Measurements from ENCODE around the gene PTCH1. TPM values are rescaled to one million over a fixed set of nuclear protein-coding genes. Genes with fewer than 3 reads are reported as not detected.

PTCH1 gene
- polyA plus RNA-seq, 1 of the 3 experiments (the other 2 are of a cell fraction): 3.3 TPM

DNA sequence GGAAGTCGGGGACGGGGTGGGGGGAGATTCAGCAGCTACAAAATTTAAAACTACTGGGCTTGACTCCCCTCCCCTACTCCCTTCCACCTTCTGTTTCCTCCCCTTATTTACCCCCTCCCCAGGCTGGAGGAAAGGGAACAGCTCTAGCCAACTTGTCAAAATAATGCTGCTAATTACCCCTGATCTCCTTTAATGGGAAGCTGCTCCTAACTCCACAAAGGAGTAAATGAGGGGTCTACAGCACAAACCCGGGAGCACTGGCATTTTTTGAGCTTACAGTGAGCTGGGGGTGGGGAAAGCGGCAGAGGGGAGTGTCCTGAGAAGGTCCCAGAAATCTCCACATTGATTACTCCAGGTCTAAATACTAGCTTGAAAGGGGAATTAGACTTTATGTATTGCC is 3.1 kb downstream of the PTCH1 start:
- Histone ChIP-seq H3K4me1 (ENCODE audit: control insufficient read depth in 1 of 2, insufficient read depth in 2 of 2, low read depth in 1 of 2, low read length in 1 of 2) (peaks cover 11 to 25% of the 10 kb centered on the region in 2 experiments; a peak in 3 of 4 replicates), H3K9ac (no peak overlapping the region), H3K79me2 (ENCODE audit: insufficient read depth) (peaks cover 4% of the 10 kb centered on the region; the same call in 1 of the 2 replicates), H3K4me3 (ENCODE audit: low read depth in 2 of 2, low read length in 1 of 2) (no peak overlapping the region), H4K20me1 (ENCODE audit: insufficient read depth) (no peaks in the 10 kb centered on the region), H3K27ac (ENCODE audit: low read depth in 2 of 2, low read length in 1 of 2) (no peak overlapping the region), H3K36me3 (replicated peaks in 1 of 2; ENCODE audit: control insufficient read depth in 1 of 2, insufficient read depth in 2 of 2, low read length in 1 of 2) (no peaks in the 10 kb centered on the region), H3K27me3 (ENCODE audit: insufficient read depth) (0 out of 2 replicates have a peak, but pooled peaks cover 7% of the 10 kb centered on the region), H3F3A (replicated peaks; ENCODE audit: insufficient read depth) (peaks cover 35% of the 10 kb centered on the region), H3K4me2 (no peak overlapping the region), H3K9me3 (no peaks in the 10 kb centered on the region), H3K9me2 (no peaks in the 10 kb centered on the region), H2AFZ (ENCODE audit: low read depth) (no peak overlapping the region)
- CTCF ChIA-PET: interaction anchor here (1.0 to 2.9 kb wide), 3 partner anchors 223 to 704 kb away, joined by 3 to 11 read pairs (median 3); no protein-coding TSS in a partner anchor
- POLR2A ChIA-PET: interaction anchor here (1.7 kb wide), 1 partner anchor 362 kb away, joined by 10 read pairs; the partner anchor contains the start of gene ERCC6L2
- no peak for DNase-seq
- 94% methylated on average over 4 of the region's 4 CpGs for WGBS (ENCODE audit: low lambda C conversion rate)
- TF ChIP-seq SMC3 (IDR thresholded peaks at IDR 0.05; ENCODE audit: low read depth, low read length): no peak
- TF ChIP-seq, protein P1, sequence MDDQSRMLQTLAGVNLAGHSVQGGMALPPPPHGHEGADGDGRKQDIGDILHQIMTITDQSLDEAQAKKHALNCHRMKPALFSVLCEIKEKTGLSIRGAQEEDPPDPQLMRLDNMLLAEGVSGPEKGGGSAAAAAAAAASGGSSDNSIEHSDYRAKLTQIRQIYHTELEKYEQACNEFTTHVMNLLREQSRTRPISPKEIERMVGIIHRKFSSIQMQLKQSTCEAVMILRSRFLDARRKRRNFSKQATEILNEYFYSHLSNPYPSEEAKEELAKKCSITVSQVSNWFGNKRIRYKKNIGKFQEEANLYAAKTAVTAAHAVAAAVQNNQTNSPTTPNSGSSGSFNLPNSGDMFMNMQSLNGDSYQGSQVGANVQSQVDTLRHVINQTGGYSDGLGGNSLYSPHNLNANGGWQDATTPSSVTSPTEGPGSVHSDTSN (IDR thresholded peaks at IDR 0.05): no peak
- no peak for TF ChIP-seq JUND (IDR thresholded peaks at IDR 0.05)
- TF ChIP-seq RFX5 (IDR thresholded peaks at IDR 0.05; ENCODE audit: low read length): no peak
- TF ChIP-seq, protein P2, sequence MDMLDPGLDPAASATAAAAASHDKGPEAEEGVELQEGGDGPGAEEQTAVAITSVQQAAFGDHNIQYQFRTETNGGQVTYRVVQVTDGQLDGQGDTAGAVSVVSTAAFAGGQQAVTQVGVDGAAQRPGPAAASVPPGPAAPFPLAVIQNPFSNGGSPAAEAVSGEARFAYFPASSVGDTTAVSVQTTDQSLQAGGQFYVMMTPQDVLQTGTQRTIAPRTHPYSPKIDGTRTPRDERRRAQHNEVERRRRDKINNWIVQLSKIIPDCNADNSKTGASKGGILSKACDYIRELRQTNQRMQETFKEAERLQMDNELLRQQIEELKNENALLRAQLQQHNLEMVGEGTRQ (IDR thresholded peaks at IDR 0.05; ENCODE audit: borderline replicate concordance, low read depth, low read length): no peak
- no peak for TF ChIP-seq TEAD4 (IDR thresholded peaks at IDR 0.05; ENCODE audit: borderline replicate concordance, insufficient read depth)
- no peak for TF ChIP-seq TAF1 (IDR thresholded peaks at IDR 0.05; ENCODE audit: borderline replicate concordance, low read depth, low read length)
- no peak for TF ChIP-seq GABPA (IDR thresholded peaks at IDR 0.05; ENCODE audit: low read depth)
- no peak for TF ChIP-seq MXI1 (IDR thresholded peaks at IDR 0.05; ENCODE audit: low read depth, low read length)
- TF ChIP-seq, protein P3, sequence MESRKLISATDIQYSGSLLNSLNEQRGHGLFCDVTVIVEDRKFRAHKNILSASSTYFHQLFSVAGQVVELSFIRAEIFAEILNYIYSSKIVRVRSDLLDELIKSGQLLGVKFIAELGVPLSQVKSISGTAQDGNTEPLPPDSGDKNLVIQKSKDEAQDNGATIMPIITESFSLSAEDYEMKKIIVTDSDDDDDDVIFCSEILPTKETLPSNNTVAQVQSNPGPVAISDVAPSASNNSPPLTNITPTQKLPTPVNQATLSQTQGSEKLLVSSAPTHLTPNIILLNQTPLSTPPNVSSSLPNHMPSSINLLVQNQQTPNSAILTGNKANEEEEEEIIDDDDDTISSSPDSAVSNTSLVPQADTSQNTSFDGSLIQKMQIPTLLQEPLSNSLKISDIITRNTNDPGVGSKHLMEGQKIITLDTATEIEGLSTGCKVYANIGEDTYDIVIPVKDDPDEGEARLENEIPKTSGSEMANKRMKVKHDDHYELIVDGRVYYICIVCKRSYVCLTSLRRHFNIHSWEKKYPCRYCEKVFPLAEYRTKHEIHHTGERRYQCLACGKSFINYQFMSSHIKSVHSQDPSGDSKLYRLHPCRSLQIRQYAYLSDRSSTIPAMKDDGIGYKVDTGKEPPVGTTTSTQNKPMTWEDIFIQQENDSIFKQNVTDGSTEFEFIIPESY (IDR thresholded peaks at IDR 0.05; ENCODE audit: borderline replicate concordance, low read depth): no peak
- TF ChIP-seq NRF1 (IDR thresholded peaks at IDR 0.05; ENCODE audit: low read depth, low read length): no peak
- no peak for TF ChIP-seq RXRA (IDR thresholded peaks at IDR 0.05; ENCODE audit: borderline replicate concordance, low read depth)
- TF ChIP-seq, protein P4, sequence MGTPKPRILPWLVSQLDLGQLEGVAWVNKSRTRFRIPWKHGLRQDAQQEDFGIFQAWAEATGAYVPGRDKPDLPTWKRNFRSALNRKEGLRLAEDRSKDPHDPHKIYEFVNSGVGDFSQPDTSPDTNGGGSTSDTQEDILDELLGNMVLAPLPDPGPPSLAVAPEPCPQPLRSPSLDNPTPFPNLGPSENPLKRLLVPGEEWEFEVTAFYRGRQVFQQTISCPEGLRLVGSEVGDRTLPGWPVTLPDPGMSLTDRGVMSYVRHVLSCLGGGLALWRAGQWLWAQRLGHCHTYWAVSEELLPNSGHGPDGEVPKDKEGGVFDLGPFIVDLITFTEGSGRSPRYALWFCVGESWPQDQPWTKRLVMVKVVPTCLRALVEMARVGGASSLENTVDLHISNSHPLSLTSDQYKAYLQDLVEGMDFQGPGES (IDR thresholded peaks at IDR 0.05; ENCODE audit: low read depth, low read length): no peak
- no peak for TF ChIP-seq MEF2A (IDR thresholded peaks at IDR 0.05; ENCODE audit: borderline replicate concordance, low read depth)
- TF ChIP-seq TCF12 (IDR thresholded peaks at IDR 0.05): no peak
- TF ChIP-seq, protein P5, sequence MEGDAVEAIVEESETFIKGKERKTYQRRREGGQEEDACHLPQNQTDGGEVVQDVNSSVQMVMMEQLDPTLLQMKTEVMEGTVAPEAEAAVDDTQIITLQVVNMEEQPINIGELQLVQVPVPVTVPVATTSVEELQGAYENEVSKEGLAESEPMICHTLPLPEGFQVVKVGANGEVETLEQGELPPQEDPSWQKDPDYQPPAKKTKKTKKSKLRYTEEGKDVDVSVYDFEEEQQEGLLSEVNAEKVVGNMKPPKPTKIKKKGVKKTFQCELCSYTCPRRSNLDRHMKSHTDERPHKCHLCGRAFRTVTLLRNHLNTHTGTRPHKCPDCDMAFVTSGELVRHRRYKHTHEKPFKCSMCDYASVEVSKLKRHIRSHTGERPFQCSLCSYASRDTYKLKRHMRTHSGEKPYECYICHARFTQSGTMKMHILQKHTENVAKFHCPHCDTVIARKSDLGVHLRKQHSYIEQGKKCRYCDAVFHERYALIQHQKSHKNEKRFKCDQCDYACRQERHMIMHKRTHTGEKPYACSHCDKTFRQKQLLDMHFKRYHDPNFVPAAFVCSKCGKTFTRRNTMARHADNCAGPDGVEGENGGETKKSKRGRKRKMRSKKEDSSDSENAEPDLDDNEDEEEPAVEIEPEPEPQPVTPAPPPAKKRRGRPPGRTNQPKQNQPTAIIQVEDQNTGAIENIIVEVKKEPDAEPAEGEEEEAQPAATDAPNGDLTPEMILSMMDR (IDR thresholded peaks at IDR 0.05): no peak
- no peak for TF ChIP-seq FOXM1 (IDR thresholded peaks at IDR 0.05; ENCODE audit: low read depth)
- no peak for TF ChIP-seq CHD2 (IDR thresholded peaks at IDR 0.05; ENCODE audit: low read length, partially characterized antibody)
- TF ChIP-seq GATA2 (CRISPR knock-in tag; IDR thresholded peaks at IDR 0.05): no peak
